ENCODE results near the gene PPP4R2.

Gene PPP4R2

DNA sequence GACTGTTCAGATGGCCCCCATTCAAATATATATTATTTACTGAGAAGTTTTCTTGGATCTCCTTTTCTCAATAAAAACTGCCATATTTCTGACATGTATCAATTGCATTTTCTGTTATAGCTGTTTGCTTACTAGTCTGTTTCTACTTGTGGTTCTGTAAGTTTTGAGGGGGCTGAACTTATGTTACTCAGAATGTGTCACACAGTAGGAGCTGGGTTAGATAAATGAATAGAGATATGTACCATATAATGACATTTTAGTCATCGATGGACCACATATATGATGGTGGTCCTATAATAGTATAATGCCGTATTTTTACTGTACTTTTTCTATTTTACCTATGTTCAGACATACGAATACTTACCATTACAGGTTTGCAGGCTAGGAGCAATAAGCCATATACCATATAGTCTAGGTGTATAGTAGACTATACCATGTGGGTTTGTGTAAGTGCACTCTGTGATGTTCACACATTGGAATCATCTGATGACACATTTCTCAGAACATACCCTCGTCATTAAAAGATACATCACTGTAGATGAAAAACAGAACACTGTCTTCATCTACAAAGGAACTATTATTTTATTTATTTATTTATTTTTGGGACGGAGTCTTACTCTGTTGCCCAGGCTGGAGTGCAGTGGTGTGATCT lies 22.3 kb downstream of the PPP4R2 start:
- H3K4me3 ChIP-seq: no peak overlapping the region
- no peak overlapping the region for H3K27ac ChIP-seq

DNA sequence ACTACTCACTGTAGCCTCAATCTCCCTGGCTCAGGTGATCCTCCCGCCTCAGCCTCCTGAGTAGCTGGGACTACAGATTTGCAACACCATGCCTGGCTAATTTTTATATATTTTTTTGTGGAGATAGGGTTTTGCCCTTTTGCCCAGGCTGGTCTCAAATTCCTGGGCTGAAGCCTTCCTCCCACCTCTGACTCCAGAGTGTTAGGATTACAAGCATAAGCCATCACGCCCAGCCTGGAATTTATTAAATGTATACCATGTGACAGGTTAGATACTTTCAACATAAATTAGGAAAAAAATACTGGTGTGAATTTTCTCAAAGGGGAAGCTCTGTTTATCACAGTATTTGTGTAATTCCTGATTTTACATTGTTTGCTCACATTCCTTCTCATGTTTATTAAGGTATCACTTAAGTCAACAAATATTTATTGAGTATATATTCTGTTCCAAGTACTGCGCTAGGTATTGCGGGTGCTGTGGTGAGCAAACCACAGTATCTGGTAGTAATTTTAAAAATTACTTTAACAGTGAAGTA lies 24.8 kb downstream of the PPP4R2 start:
- Histone ChIP-seq H3K27ac (no peak overlapping the region), H3K4me3 (no peak overlapping the region)

DNA sequence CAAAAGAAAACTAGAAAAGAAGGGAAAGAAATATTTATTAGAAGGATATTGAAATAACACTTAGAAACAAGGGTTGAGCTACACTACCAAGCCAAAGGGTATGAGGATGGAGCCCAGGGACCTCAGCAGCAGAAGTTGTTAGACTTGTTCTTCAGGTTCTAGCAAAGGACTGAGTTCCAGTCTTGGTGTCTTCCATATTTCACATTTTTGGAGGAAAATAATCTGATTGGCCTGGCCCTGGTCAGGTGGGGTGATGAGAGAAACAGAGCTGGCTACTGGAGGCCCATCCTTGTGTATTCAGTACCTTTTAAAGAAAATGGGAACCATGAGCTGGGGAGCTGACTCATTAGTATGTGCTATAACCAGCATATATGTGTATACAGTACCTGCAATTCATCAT lies 28.2 kb downstream of the PPP4R2 start:
- Histone ChIP-seq H3K4me3 (no peak overlapping the region), H3K27ac (no peak overlapping the region)

DNA sequence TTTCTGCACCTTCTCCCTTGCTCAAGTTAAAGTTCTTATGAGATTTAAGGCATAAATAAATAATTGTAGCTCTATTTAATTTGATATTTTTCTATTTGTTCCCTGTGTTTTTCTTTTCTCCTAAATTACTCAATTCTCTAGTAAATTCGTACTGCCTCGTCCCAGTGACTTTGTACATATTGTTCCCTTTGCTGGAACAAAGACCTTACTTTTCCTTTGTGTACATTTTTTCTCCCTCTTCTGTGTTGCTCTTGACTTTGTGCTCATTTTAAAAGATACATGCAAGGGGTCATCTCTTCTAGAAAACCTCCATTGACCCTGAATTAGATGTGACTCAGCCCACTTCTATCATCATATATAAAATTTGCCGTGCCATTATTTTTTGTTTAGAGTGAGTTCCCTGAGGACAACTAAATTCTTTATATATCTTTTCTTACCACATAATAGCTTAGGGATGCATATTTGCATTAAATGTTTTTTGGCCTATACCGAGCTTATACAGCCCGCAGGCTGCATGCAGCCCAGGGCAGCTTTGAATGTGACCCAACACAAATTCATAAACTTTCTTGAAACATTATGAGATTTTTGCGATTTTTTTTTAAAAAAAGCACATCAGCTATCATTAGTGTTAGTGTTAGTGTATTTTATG lies 29.6 kb downstream of the PPP4R2 start:
- Histone ChIP-seq H3K4me3 (no peak overlapping the region), H3K27ac (no peak overlapping the region)

DNA sequence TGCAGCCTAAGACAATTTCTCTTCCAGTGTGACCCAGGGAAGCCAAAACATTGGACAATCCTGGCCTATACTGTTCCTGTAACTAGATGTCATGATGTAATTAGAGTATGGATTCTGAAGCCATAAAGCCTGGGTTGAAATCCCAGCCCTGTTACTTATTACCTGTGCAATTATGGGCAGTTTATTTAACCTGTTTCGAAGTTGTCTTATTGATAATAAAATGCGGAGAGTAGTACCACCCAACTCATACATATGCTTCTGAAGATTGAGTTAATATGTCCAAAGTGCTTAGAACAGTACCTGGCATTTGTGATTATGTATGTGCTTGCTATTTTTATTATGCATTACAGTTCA lies 30.1 kb downstream of the PPP4R2 start:
- Histone ChIP-seq H3K4me3 (no peak overlapping the region), H3K27ac (no peak overlapping the region)

DNA sequence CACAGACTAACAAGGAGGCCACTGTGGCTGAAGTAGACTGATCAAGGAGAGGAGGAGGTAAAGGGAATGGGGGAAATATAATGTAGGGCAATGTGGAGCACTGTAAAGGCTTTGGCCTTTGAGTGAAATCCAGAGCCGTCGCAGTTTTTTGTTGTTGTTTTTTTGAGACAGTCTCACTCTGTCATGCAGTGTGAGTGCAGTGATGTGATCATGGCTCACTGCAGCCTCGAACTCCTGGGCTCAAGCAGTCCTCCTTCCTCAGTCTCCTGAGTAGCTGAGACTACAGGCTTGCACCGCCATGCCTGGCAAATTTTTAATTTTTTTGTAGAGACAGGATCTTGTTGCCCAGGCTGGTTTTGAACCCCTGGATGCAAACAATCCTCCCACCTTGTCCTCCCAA lies 32.2 kb downstream of the PPP4R2 start:
- H3K4me3 ChIP-seq: no peak overlapping the region
- H3K27ac ChIP-seq: no peak overlapping the region

DNA sequence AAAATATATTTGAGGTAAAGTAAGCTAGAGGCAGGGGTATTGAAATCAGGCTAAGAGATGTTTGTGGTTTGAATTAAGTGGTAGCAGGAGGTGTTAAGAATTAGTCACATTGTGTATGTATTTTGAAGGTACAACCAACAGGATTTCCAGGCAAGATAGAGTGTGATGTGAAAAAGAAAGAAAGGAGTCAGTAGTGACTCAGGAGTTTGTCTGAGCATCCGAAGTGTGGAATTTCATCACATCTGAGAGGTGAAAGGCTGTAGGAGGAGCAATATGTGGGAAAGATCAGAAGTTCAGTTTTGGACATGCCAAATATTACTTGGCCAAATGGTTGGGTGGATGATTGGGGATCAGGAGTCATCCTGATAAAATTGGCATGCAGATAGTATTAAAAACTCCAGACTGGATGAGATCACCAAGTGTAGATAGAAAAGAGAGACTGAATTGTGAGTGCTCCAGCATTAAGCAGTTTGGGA lies 32.7 kb downstream of the PPP4R2 start:
- Histone ChIP-seq H3K4me3 (no peak overlapping the region), H3K27ac (no peak overlapping the region)

DNA sequence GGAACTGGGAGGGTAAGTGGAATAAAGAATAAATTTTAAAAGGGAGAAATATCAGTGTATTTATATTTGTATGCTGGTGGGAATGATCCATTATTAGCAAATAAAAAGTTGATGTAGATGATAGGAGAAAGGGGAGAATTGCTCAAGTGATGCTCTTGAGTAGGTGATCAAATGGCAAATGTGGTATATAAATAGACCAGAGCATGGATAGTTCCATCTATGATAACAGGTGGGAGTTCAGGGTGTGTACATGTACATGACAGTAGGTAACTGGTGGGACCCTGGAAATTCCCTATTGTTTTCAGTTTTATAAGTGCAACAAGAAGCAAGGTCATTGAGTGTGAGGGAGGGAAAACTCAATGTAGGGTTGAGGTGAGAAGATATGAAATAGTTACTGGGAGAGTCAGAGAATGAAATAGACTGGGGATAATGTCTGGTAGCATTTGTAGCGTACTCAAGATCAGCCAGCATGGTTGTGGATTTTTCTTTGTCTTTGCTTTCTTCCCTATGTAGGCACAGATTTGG lies 33.5 kb downstream of the PPP4R2 start:
- no peak overlapping the region for H3K4me3 ChIP-seq
- H3K27ac ChIP-seq: no peak overlapping the region

DNA sequence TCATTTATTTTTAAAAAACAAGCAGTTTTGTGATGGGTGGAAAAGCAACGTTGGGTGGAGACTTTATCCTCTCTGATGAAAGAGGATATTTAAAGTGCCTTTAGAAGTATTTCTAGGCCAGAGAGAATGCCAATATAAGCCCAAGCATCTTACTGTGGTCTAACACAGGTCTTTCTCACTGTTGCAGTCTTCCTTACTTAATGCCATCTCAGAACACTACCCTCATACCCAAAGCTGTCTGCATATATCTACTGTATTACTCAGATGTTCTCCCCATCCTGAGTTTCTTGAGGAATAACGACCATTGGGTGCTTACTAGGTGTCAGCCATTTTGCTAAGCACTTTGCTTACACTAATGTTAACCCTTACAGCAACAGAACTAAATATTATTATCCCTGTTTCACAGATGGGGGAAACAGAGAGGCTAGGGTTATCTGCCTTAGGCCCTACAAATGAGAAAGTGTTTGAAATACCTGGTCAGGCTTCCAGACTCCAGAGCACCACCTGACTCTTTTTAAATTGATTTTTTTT lies 35.0 kb downstream of the PPP4R2 start:
- Histone ChIP-seq H3K4me3 (no peak overlapping the region), H3K27ac (no peak overlapping the region)

DNA sequence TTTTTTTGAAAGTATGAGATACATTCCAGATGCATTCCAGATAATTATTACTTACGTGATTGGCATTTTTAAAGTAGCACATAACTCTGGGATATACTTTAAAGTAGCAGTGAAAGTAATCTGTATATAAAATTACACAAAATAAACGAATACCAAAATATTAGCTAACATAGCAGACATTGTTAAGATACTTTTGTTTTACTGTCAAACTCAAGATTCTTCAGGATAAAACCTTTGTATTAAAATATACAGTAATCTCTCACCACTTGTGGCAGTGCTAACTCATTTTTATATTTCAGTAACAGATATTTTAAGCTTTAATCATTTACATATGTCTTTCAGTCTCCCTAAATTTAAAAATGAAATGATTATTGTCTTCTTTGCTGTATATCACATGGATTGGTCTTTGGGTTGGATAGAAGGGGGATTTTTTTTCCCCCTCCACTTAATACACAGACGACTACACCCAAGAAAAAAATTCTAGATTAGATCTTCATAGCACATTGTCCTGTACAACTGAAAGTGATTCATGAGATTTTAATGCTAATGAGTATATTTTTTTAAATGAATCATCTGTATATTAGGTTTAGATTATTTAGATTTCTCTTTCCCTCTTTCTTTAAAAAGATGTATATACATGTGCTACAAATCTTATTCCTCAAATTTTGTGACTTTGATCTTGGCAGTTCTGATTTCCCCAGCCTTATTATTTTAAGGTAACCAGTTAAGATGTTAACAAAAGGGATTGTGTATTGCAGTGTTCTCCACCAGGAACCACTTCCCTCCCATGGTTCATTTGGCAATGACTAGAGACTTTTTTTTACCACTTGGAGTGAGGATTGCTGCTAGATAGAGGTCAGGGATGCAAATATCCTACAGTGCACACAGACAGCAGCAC lies 40.3 kb downstream of the PPP4R2 start:
- Histone ChIP-seq H3K27ac (no peak overlapping the region), H3K4me3 (no peak overlapping the region)

DNA sequence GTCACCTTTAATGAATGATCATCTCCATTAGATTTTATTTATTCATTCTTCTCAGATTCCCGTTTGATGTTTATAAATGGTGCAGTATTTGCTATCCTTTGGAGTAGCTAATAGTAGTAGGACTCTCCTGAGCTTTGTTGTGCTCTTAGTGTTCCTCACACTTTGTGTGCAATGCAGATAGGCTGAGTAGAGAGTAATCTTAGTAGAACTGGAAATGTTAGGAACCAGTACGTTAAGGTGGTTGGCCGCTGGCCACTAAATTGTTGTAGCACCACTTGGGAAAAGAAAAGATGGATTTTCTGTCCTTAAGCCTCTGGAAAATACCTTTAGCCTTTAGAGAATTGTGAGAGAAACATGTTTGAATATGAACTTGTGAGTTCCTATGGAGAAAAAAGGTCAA lies 44.9 kb downstream of the PPP4R2 start:
- Histone ChIP-seq H3K4me3 (no peak overlapping the region), H3K27ac (no peak overlapping the region)

DNA sequence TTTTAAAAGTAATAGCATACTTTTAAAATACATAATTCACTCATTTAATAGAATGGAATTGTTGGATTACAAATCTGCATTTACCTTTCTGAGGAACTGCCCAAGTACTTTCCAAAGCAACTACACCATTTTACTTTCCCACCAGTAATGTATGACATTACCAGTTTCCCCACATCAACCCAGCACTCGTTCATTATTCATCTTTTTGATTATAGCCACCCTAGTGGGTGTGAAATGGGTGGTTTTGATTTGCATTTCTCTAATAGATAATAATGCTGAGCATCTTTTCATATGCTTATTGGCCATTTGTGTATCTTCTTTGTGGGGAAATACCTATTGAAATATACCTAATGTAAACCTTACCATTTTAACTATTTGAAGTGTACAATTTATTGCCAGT lies 46.8 kb downstream of the PPP4R2 start:
- Histone ChIP-seq H3K4me3 (no peak overlapping the region), H3K27ac (no peak overlapping the region)

DNA sequence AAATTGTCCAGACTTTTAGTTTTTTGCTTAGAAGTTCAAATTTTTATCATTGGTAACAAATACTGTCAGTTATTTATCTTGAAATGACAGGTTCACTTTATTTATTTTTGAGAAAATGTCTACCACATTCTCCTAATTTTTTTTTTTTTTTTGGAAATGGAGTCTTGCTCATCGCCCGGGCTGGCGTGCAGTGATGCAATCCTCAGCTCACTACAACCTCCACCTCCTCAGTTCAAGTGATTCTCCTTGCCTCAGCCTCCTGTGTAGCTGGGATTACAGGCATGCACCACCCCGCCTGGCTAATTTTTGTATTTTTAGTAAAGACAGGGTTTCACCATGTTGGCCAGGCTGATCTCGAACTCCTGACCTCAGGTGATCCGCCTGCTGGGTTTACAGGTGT lies 48.8 kb downstream of the PPP4R2 start:
- no peak overlapping the region for H3K4me3 ChIP-seq
- no peak overlapping the region for H3K27ac ChIP-seq

DNA sequence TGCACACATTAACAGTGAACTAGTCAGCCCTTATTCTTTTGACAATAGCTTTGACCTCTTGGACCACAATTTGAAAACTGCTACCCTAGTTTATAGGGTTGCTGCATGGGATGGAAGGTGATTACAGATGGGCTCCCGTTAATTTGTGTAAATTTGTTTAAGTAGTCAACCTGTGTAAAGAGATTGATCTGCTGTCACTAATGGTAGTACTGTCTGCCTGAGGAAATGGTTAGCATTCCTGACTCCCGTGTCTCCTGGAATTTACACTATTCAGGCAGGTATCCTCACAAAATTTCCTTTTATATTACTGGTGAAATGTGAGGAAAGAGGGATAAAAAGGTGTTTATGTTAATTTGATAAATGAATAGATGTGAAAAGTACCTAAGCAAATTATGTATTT lies 49.6 kb downstream of the PPP4R2 start:
- H3K27ac ChIP-seq: no peak overlapping the region
- no peak overlapping the region for H3K4me3 ChIP-seq

DNA sequence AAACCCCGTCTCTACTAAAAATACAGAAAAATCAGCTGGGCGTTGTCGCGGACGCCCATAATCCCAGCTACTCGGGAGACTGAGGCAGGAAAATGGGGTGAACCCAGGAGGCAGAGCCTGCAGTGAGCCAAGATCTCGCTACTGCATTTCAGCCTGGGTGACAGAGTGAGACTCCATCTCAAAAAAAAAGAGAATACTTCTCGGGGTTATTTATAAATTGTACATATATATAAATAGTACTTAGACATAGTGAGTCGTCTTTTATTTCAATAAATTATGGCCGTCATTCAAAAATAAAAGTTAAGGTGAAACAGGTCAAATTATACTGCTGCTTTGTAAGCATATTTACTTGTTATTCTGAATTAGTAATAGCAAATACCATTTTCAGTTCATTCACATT lies 52.7 kb downstream of the PPP4R2 start:
- Histone ChIP-seq H3K4me3 (no peak overlapping the region), H3K27ac (no peak overlapping the region)

DNA sequence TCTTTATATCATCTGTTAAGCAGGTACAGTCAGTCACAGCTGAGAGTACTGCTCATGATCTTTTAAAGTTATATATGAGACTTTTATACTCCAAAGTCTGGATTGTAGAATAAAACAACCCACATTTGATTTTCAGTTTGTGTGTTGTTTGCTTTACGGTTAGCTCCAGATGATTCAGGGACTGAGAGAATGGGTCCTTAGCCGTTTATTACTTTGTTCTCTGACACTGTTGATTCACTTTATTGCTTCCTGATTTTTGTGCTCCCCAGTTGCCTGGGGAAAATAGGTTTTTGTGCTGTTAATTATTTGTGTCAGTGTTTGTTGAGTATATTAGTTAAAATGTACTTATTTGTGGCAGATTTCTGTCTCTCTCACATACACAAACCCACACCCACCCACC lies 56.2 kb downstream of the PPP4R2 start:
- H3K27ac ChIP-seq: no peak overlapping the region
- H3K4me3 ChIP-seq: no peak overlapping the region

DNA sequence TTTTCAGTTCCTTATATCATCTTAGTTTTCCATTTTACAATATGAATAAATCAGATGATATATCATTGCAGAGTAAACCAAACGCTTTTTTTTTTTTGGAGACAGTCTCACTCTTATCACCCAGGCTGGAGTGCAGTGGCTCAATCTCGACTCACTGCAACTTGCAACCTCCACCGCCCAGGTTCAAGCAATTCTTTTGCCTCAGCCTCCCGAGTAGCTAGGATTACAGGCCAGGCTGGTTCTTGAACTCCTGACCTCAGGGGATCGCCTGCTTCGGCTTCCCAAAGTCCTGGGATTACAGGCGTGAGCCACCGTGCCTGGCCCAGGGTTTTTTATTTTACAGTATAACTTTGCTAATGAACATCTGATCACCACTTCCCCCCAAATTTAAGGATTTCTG lies 59.0 kb downstream of the PPP4R2 start:
- H3K27ac ChIP-seq: peak overlapping the region in 2 of 21 experiments; percentile 22 to 35
- no peak overlapping the region for H3K4me3 ChIP-seq

DNA sequence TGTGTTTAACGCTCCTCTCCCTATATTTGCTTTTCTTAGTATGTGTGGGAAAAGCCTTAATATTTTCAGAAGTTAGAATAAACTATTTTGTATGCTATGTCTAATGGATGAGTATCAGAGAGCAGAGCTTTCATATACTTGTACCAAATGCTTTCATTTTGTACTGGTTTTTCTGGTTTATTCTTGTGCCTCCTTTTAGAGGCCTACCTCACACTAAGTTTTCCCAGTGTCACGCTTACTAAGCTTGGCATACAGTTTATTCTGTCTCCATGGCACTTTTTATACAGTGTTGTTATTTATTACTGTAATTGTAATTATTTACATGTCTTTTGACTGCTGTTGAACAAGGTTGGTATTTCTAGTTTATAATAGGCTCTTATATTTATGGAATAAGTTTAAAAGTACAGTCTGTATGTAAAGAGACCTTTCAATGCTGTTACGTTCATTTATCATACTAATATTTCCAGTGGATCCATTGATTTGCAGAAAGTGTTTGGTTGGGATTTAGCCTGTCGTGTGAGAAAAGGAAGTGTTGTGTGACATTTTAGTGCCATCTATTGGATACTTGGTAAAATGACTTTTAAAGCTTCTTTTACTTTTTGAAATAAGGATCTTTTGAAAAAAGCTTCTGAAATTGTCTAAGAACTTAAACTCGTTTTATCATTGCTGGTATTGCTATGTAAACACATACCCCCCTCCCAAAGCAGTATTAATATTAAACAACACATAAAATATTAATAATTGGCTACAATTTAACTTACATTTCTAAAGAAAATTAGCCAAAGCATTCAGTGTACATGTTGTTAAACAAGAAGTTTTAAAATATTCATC lies 59.6 kb downstream of the PPP4R2 start:
- peak overlapping the region in 1 of 21 experiments; percentile 22 for H3K27ac ChIP-seq
- H3K4me3 ChIP-seq: no peak overlapping the region

DNA sequence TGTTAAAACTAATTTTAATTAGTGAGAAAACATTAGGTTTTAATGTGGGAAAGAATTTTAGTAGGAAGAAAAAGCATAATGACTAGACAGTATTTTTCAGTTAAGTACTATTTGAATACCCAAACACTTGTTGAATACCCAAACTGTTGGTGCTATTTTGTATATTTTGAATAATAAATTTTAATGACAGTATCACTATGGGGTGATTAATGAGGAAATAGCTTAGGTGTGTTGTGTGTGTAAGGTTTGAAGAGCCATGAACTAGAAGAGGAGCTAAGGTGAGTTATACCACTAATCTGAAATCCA lies 60.2 kb downstream of the PPP4R2 start:
- Histone ChIP-seq H3K27ac (no peak overlapping the region), H3K4me3 (no peak overlapping the region)

Measured in skin epidermis (tissue), 12 donors.